Sigmoid colon (tissue), 7 donors: Measurements from ENCODE around the gene SNX19. TPM values are rescaled to one million over a fixed set of nuclear protein-coding genes. Genes with fewer than 3 reads are reported as not detected.

Experiments
- DNase-seq: peaks from one replicate; pipeline ENCODE4 v3.0.0-alpha.2; 2019
- H3K27ac ChIP-seq, 4 donors: fragments of 200-600 bp; sonication (generic); one replicate each; pipeline ENCODE4 v1.5.1; 2016 to 2019; ENCODE audit warnings: mild to moderate bottlenecking in 1 of 4
- H3K27me3 ChIP-seq, 3 donors: fragments of 200-600 bp; sonication (generic); one replicate each; pipeline ENCODE4 v1.5.1; 2019; ENCODE audit warnings: mild to moderate bottlenecking in 1 of 3
- H3K36me3 ChIP-seq, 4 donors: fragments of 200-600 bp; sonication (generic); one replicate each; pipeline ENCODE4 v1.5.1; 2016 to 2019
- H3K4me1 ChIP-seq, 4 donors: fragments of 200-600 bp; sonication (generic); one replicate each; pipeline ENCODE4 v1.5.1; 2017 to 2019
- H3K4me3 ChIP-seq, 4 donors: fragments of 200-600 bp; sonication (generic); one replicate each; pipeline ENCODE4 v1.5.1; 2017 to 2019; ENCODE audit warnings: mild to moderate bottlenecking in 2 of 4, moderate library complexity in 1 of 4
- H3K9me3 ChIP-seq, 4 donors: fragments of 200-600 bp in 3 of 4; sonication (generic) in 3 of 4; one replicate each; pipeline versions ENCODE4 v1.5.1 to v1.6.1; 2013 to 2019
- CTCF ChIP-seq, 4 experiments: fragments of 450-650 bp in 3 of 4; fragments of 200-600 bp in 1 of 4; IDR thresholded peaks; one replicate each; pipeline ENCODE4 v1.5.1; 2016 to 2019; ENCODE audit warnings: antibody characterized with exemption in 4 of 4, mild to moderate bottlenecking in 3 of 4, moderate library complexity in 2 of 4
- EP300 ChIP-seq, 4 donors: sonication (generic); formaldehyde crosslinking; IDR thresholded peaks; one replicate each; pipeline ENCODE4 v1.6.1; 2017; ENCODE audit warnings: antibody characterized with exemption in 4 of 4
- POLR2A ChIP-seq, 2 donors: fragments of 450-650 bp; IDR thresholded peaks; one replicate each; pipeline ENCODE4 v1.6.1; 2016; ENCODE audit warnings: antibody characterized with exemption in 2 of 2, mild to moderate bottlenecking in 2 of 2, moderate library complexity in 2 of 2
- POLR2AphosphoS5 ChIP-seq, 4 donors: sonication (generic); formaldehyde crosslinking; IDR thresholded peaks; one replicate each; pipeline ENCODE4 v1.6.1; 2017; ENCODE audit warnings: antibody characterized with exemption in 4 of 4
- WGBS, 2 donors: extraction: QIAGEN DNeasy Blood & Tissue Kit; methylation state at CpG; one replicate each; pipeline ENCODE4 v1.1.7; 2013; 5-methylcytosine and 5-hydroxymethylcytosine counted together
- intact Hi-C: fragments of 100-400 bp; cut with DNase I; formaldehyde crosslinking; loops from one replicate; pipeline ENCODE4 v1.15.1; 2023
- polyA plus RNA-seq, 3 donors: library from polyadenylated mRNA; stranded (reverse); fragments of 200-250 nt; gene quantifications; one replicate each; pipeline ENCODE4 v1.2.3, GENCODE V29; 2013
- total RNA-seq, 4 donors: library from RNA; depleted of rRNA; stranded (reverse); fragments of >200 nt; gene quantifications; one replicate each; pipeline ENCODE4 v1.1.0, GENCODE V29; 2016
- donor health status: healthy with polysubstance abuse.
- donor health status: Bipolar disorder and iron deficiency.
- donor health status: healthy.

SNX19 gene
- total and polyA plus RNA-seq, 7 donors, result 14.1 to 124 (median 72.1) TPM

GRCh38 chr11:130905512-130905911 lies 10.8 kb downstream of the SNX19 start:
- no peaks in the 10 kb centered on the region for H3K27me3 ChIP-seq
- no peak for DNase-seq
- intact Hi-C loops, result loop anchor here (10.0 kb wide), 1 partner anchor 259 kb away; no protein-coding TSS in a partner anchor
- TF ChIP-seq POLR2AphosphoS5 (IDR thresholded peaks at IDR 0.05) (no peak), CTCF (IDR thresholded peaks at IDR 0.05) (no peak), EP300 (IDR thresholded peaks at IDR 0.05) (no peak), POLR2A (IDR thresholded peaks at IDR 0.05) (no peak)
- no peaks in the 10 kb centered on the region for H3K9me3 ChIP-seq
- 96 to 97% methylated on average over 3 of the region's 3 CpGs for WGBS, 2 donors
- H3K36me3 ChIP-seq, result peaks cover 27 to 98% (median 58%) of the 10 kb centered on the region in 4 donors
- peaks cover 0 to 59% (median 37%) of the 10 kb centered on the region in 4 donors for H3K4me1 ChIP-seq
- H3K4me3 ChIP-seq, result no peak overlapping the region
- peak overlapping the region in 2 of 4 donors; percentile 63 to 95 for H3K27ac ChIP-seq

DNA sequence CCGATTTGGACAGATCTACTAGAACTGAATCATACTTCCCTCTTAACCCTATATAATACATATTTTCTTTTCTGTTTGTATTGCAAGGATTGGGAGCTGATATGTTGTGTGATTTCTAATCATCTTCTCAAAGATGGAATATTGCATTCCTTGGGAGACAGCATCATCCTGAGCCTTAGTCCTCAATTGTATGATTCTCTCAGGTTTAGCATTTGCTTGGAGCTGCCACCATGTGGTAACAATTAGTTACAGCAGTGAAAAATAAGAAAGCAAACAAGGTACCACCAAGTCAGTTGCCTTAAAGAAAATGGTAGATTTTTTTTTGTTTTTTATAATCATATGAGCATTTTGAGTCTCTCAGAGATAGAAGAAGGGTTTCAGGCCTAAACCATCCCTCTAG lies 11.9 kb downstream of the SNX19 start:
- 98% methylated on average over 1 of the region's 1 CpG for WGBS, 2 donors
- Histone ChIP-seq H3K4me1 (peaks cover 0 to 50% (median 35%) of the 10 kb centered on the region in 4 donors), H3K9me3 (no peaks in the 10 kb centered on the region), H3K27me3 (no peaks in the 10 kb centered on the region), H3K27ac (peak overlapping the region in 3 of 4 donors; percentile 43 to 95 (median 91)), H3K4me3 (no peak overlapping the region), H3K36me3 (peaks cover 36 to 98% (median 61%) of the 10 kb centered on the region in 4 donors)
- no peak for DNase-seq
- intact Hi-C loops, result loop anchor here (10.0 kb wide), 1 partner anchor 260 kb away; no protein-coding TSS in a partner anchor
- TF ChIP-seq CTCF (IDR thresholded peaks at IDR 0.05) (peak in 3 of 4 experiments; percentile 14 to 36 (median 26)), EP300 (IDR thresholded peaks at IDR 0.05) (no peak)

- no peaks in the 10 kb centered on the region for H3K27me3 ChIP-seq
- H3K4me3 ChIP-seq, result no peak overlapping the region
- WGBS, 2 donors, result 92 to 93% methylated on average over 3 of the region's 3 CpGs
- peak overlapping the region; percentile 57 to 95 (median 90) for H3K27ac ChIP-seq
- intact Hi-C loops, result loop anchor here (10.0 kb wide), 1 partner anchor 262 kb away; no protein-coding TSS in a partner anchor
- no peaks in the 10 kb centered on the region for H3K9me3 ChIP-seq
- TF ChIP-seq EP300 (IDR thresholded peaks at IDR 0.05), result no peak
- no peak for TF ChIP-seq CTCF (IDR thresholded peaks at IDR 0.05)
- no peak for TF ChIP-seq POLR2A (IDR thresholded peaks at IDR 0.05)
- TF ChIP-seq POLR2AphosphoS5 (IDR thresholded peaks at IDR 0.05), result peak in 3 of 4 donors; percentile 20 to 44 (median 22)
- peaks cover 0 to 48% (median 33%) of the 10 kb centered on the region in 4 donors for H3K4me1 ChIP-seq
- DNase-seq, result no peak
- peaks cover 36 to 85% (median 52%) of the 10 kb centered on the region in 4 donors for H3K36me3 ChIP-seq
Observed at GRCh38 chr11:130902380-130902779, 13.9 kb downstream of the SNX19 start.

GRCh38 chr11:130899106-130899505 lies 17.2 kb downstream of the SNX19 start:
- WGBS, 2 donors, result 70 to 82% methylated on average over 4 of the region's 4 CpGs
- no peak for TF ChIP-seq EP300 (IDR thresholded peaks at IDR 0.05)
- no peak for TF ChIP-seq CTCF (IDR thresholded peaks at IDR 0.05)
- no peak for TF ChIP-seq POLR2A (IDR thresholded peaks at IDR 0.05)
- no peak for TF ChIP-seq POLR2AphosphoS5 (IDR thresholded peaks at IDR 0.05)
- peaks cover 22 to 69% (median 36%) of the 10 kb centered on the region in 4 donors for H3K36me3 ChIP-seq
- H3K4me1 ChIP-seq, result peaks cover 0 to 75% (median 61%) of the 10 kb centered on the region in 4 donors
- H3K27me3 ChIP-seq, result no peaks in the 10 kb centered on the region
- H3K9me3 ChIP-seq, result no peaks in the 10 kb centered on the region
- H3K4me3 ChIP-seq, result no peak overlapping the region
- DNase-seq, result no peak
- H3K27ac ChIP-seq, result peak overlapping the region; percentile 87 to 95 (median 90)
- intact Hi-C loops, result loop anchor here (5.0 to 10.0 kb wide), 5 partner anchors 224 to 894 kb away; partner anchors contain the start of genes PRDM10 and ZBTB44
